ENCODE results near the gene ASCC3. TPM values are rescaled to one million over a fixed set of nuclear protein-coding genes. Genes with fewer than 3 reads are reported as not detected.

Gene ASCC3
- total RNA-seq, 1 donor from 2014 or later = 75.3 TPM

DNA sequence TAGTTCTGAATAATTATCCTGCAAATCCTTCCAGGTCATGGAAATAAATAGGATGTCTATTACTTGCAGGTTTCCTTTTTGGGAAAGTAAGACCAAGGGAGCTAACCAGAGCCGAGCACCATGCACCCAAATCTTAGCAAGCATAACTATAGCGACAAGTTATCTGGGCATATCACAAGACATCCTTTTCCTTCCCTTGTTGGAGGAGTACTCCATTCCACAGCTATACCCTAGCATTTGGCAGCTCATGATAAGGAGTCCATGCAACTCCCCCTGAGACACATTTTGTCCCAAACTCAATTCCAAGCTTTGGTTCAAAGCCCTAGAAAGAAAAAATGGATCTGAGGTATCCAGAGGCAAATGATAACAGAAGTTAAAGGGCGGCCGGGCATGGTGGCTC, 16.5 kb upstream of the ASCC3 start:
- Mint-ChIP-seq H3K4me3 (no peak overlapping the region), H3K27ac (no peak overlapping the region), H3K9me3 (peaks cover 4% of the 10 kb centered on the region), H3K4me1 (no peaks in the 10 kb centered on the region), H3K36me3 (no peaks in the 10 kb centered on the region), H3K27me3 (ENCODE audit: insufficient read depth, low read depth) (no peaks in the 10 kb centered on the region)
- Histone ChIP-seq H3K27me3 (no peaks in the 10 kb centered on the region), H3K4me2 (no peak overlapping the region), H3K27ac (no peak overlapping the region), H3K79me2 (ENCODE audit: low read depth) (no peaks in the 10 kb centered on the region), H3K36me3 (no peaks in the 10 kb centered on the region), H3K4me3 (no peak overlapping the region), H3K4me1 (no peaks in the 10 kb centered on the region), H3K9me3 (ENCODE audit: low read depth) (no peaks in the 10 kb centered on the region), H2AFZ (replicated peaks) (no peak overlapping the region), H4K20me1 (ENCODE audit: low read depth) (no peaks in the 10 kb centered on the region), H3F3A (ENCODE audit: low read depth) (no peaks in the 10 kb centered on the region), H3K9ac (no peak overlapping the region)
- TF ChIP-seq EZH2 (IDR thresholded peaks at IDR 0.05) = no peak
- TF ChIP-seq, protein P1, sequence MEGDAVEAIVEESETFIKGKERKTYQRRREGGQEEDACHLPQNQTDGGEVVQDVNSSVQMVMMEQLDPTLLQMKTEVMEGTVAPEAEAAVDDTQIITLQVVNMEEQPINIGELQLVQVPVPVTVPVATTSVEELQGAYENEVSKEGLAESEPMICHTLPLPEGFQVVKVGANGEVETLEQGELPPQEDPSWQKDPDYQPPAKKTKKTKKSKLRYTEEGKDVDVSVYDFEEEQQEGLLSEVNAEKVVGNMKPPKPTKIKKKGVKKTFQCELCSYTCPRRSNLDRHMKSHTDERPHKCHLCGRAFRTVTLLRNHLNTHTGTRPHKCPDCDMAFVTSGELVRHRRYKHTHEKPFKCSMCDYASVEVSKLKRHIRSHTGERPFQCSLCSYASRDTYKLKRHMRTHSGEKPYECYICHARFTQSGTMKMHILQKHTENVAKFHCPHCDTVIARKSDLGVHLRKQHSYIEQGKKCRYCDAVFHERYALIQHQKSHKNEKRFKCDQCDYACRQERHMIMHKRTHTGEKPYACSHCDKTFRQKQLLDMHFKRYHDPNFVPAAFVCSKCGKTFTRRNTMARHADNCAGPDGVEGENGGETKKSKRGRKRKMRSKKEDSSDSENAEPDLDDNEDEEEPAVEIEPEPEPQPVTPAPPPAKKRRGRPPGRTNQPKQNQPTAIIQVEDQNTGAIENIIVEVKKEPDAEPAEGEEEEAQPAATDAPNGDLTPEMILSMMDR (IDR thresholded peaks at IDR 0.05) = no peak
- TF ChIP-seq EZH2phosphoT487 (IDR thresholded peaks at IDR 0.05) = no peak
- no peak for DNase-seq (ENCODE audit: low spot score)

DNA sequence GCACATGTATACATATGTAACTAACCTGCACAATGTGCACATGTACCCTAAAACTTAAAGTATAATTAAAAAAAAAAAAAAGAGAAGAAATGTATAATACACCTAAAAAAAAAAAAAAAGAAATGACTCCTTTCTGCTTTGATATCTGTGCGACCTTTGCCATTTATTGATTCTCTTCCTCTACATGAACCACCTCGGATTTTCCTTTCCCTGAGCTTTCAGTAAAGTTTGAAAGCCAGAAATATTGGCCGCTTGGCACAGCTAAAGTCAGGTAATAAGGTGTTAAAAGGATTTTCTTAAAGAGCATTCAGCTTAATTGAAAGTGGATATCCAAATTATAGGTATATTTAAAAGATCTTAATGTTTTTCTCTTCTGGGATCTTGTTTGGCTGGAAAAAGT, 12.6 kb upstream of the ASCC3 start:
- Histone ChIP-seq H3K4me3 (no peak overlapping the region), H3K27me3 (no peaks in the 10 kb centered on the region), H3K27ac (no peak overlapping the region), H3K4me1 (no peaks in the 10 kb centered on the region), H3K9ac (no peak overlapping the region), H3K36me3 (no peaks in the 10 kb centered on the region), H3F3A (ENCODE audit: low read depth) (no peaks in the 10 kb centered on the region), H3K4me2 (no peak overlapping the region), H3K9me3 (ENCODE audit: low read depth) (no peaks in the 10 kb centered on the region), H2AFZ (replicated peaks) (no peak overlapping the region), H3K79me2 (ENCODE audit: low read depth) (no peaks in the 10 kb centered on the region), H4K20me1 (ENCODE audit: low read depth) (no peaks in the 10 kb centered on the region)
- no peak overlapping the region for H3K4me3 Mint-ChIP-seq
- no peak for DNase-seq (ENCODE audit: low spot score)
- no peak for TF ChIP-seq EZH2phosphoT487 (IDR thresholded peaks at IDR 0.05)
- TF ChIP-seq, protein P1 (IDR thresholded peaks at IDR 0.05) = no peak
- TF ChIP-seq EZH2 (IDR thresholded peaks at IDR 0.05) = no peak
- no peaks in the 10 kb centered on the region for H3K36me3 Mint-ChIP-seq
- peaks cover 2% of the 10 kb centered on the region for H3K27me3 Mint-ChIP-seq (ENCODE audit: insufficient read depth, low read depth)
- H3K9me3 Mint-ChIP-seq = peaks cover 1% of the 10 kb centered on the region
- no peaks in the 10 kb centered on the region for H3K4me1 Mint-ChIP-seq
- H3K27ac Mint-ChIP-seq = no peak overlapping the region

DNA sequence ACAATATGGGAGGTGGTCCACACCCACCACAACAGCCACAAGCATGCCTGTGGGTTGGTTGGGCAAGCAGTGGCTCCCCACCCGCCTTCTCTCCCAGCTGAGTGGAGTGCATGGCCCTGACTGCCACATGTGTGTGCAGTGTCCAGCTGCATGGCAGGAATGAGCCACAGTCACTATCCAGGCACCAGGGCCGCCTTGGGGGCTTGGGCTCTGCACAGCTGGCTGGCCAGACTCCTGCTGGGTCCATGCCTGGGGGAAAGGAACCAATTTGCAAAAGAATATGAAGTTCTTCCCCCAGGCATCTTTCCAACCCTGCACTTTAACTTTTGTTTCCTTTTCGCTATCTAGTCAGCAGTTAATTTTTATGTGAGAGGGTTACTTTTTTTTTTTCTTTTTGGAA, 11.6 kb upstream of the ASCC3 start:
- Histone ChIP-seq H3K36me3 (no peaks in the 10 kb centered on the region), H2AFZ (replicated peaks) (peak overlapping the region; percentile 82), H3K4me2 (no peak overlapping the region), H3K79me2 (ENCODE audit: low read depth) (no peaks in the 10 kb centered on the region), H3K4me3 (no peak overlapping the region), H3K9ac (no peak overlapping the region), H3K9me3 (ENCODE audit: low read depth) (no peaks in the 10 kb centered on the region), H3K27ac (no peak overlapping the region), H4K20me1 (ENCODE audit: low read depth) (no peaks in the 10 kb centered on the region), H3F3A (ENCODE audit: low read depth) (no peaks in the 10 kb centered on the region), H3K27me3 (no peaks in the 10 kb centered on the region), H3K4me1 (no peaks in the 10 kb centered on the region)
- Mint-ChIP-seq H3K36me3 (no peaks in the 10 kb centered on the region), H3K27me3 (ENCODE audit: insufficient read depth, low read depth) (peaks cover 2% of the 10 kb centered on the region), H3K4me1 (no peaks in the 10 kb centered on the region), H3K4me3 (no peak overlapping the region), H3K27ac (no peak overlapping the region), H3K9me3 (no peaks in the 10 kb centered on the region)
- peak; percentile 5 for DNase-seq (ENCODE audit: low spot score)
- no peak for TF ChIP-seq EZH2 (IDR thresholded peaks at IDR 0.05)
- TF ChIP-seq, protein P1 (IDR thresholded peaks at IDR 0.05) = no peak
- TF ChIP-seq EZH2phosphoT487 (IDR thresholded peaks at IDR 0.05) = no peak

Data from neural progenitor cell (in vitro differentiated cells).